ENCODE data around the gene FNDC8. TPM values are rescaled to one million over a fixed set of nuclear protein-coding genes. Genes with fewer than 3 reads are reported as not detected.

FNDC8 gene
- total and polyA plus RNA-seq, 2 of the 8 experiments (the other 6 are each of a cell fraction or from before 2014, with no cell fraction given) = not detected

- no peak for TF ChIP-seq GABPA (IDR thresholded peaks at IDR 0.05; ENCODE audit: borderline replicate concordance, insufficient read depth, low read length)
- no peak for TF ChIP-seq CTBP2 (IDR thresholded peaks at IDR 0.05; ENCODE audit: borderline replicate concordance, insufficient read depth, insufficient read length, low read length)
- no peak for TF ChIP-seq TCF12 (IDR thresholded peaks at IDR 0.05; ENCODE audit: low read depth, low read length)
- TF ChIP-seq CREB1 (IDR thresholded peaks at IDR 0.05) = no peak
- no peak for TF ChIP-seq SP4 (IDR thresholded peaks at IDR 0.05; ENCODE audit: low read length)
- TF ChIP-seq YY1 (IDR thresholded peaks at IDR 0.05; ENCODE audit: low read depth, low read length) = no peak
- no peak for TF ChIP-seq NANOG (IDR thresholded peaks at IDR 0.05; ENCODE audit: insufficient read depth, low read depth, low read length, poor library complexity, severe bottlenecking)
- no peak for TF ChIP-seq PHF8 (conservative IDR thresholded peaks at IDR 0.05; ENCODE audit: low read depth, low read length)
- no peak for TF ChIP-seq POU5F1 (IDR thresholded peaks at IDR 0.05; ENCODE audit: low read depth, low read length)
- TF ChIP-seq KDM4A (IDR thresholded peaks at IDR 0.05; ENCODE audit: low read depth, low read length, severe bottlenecking) = peak; percentile 11
- TF ChIP-seq E2F6 (IDR thresholded peaks at IDR 0.05) = no peak
- 0 out of 4 replicates have a peak, but pooled peaks of 1 of the 2 experiments have one; percentile 22 for TF ChIP-seq SIN3A (conservative IDR thresholded peaks at IDR 0.05 in 1 of 2, IDR thresholded peaks at IDR 0.05 in 1 of 2; ENCODE audit: low read depth in 1 of 2, low read length in 2 of 2)
Observed at GRCh38 chr17:35088356-35088880, 33.0 kb upstream of the FNDC8 start (continued).
